ENCODE results near the gene POP5.
"Not testable (repeated sequence)": the region's sequence is repeated elsewhere in the genome, so short reads cannot be mapped to it uniquely, and the experiment has no call there.

Gene POP5

GRCh38 chr12:120536064-120536791 is 45.0 kb downstream of the POP5 start:
- Histone ChIP-seq H3K9ac (peak overlapping the region; percentile 95 to 99 (median 96); a peak in 21 of 22 replicates), H4K20me1 (peaks cover 61 to 69% (median 67%) of the 10 kb centered on the region in 11 experiments), H3K4me3 (peak overlapping the region; percentile 88 to 100 (median 96)), H3K27me3 (no peaks in the 10 kb centered on the region), H3K4me2 (peak overlapping the region; percentile 85 to 98 (median 92)), H3K9me3 (replicated peaks in 1 of 11) (no peaks in the 10 kb centered on the region), H3K36me3 (peaks cover 25 to 55% (median 51%) of the 10 kb centered on the region in 11 experiments), H3K27ac (peak overlapping the region in 4 of 11 experiments; percentile 8 to 95 (median 92); a peak in 4 of 22 replicates), H3K4me1 (peaks cover 38 to 55% (median 44%) of the 10 kb centered on the region in 10 experiments)
- TF ChIP-seq Cebpa-rat (IDR thresholded peaks at IDR 0.05): no peak

GRCh38 chr12:120534703-120535655 is 46.2 kb downstream of the POP5 start:
- no peak for TF ChIP-seq Cebpa-rat (IDR thresholded peaks at IDR 0.05)
- Histone ChIP-seq H3K9me3 (replicated peaks in 1 of 11) (no peaks in the 10 kb centered on the region), H3K27ac (peak overlapping the region; percentile 91 to 95 (median 92)), H3K27me3 (no peaks in the 10 kb centered on the region), H3K36me3 (peaks cover 21 to 42% (median 39%) of the 10 kb centered on the region in 11 experiments), H3K4me1 (peaks cover 41 to 57% (median 47%) of the 10 kb centered on the region in 10 experiments), H4K20me1 (peaks cover 48 to 57% (median 54%) of the 10 kb centered on the region in 11 experiments), H3K4me2 (peak overlapping the region; percentile 85 to 98 (median 92)), H3K9ac (peak overlapping the region; percentile 95 to 99 (median 96)), H3K4me3 (peak overlapping the region; percentile 88 to 100 (median 96))

- H4K20me1 ChIP-seq: peaks cover 41 to 49% (median 47%) of the 10 kb centered on the region in 11 experiments
- peaks cover 19 to 35% (median 31%) of the 10 kb centered on the region in 11 experiments for H3K36me3 ChIP-seq
These were observed 46.9 kb downstream of the POP5 start, which contains the start of gene RNF10 for GRCh38 chr12:120534203-120534702. RNF10 (plus strand) TSS chr12:120534356; CDS start chr12:120534812, 456 bp downstream.

GRCh38 chr12:120532701-120533238 is 48.4 kb downstream of the POP5 start:
- Histone ChIP-seq H3K9me3 (replicated peaks in 1 of 11) (no peaks in the 10 kb centered on the region), H3K4me1 (peaks cover 44 to 49% (median 45%) of the 10 kb centered on the region in 10 experiments), H3K4me3 (no peak overlapping the region), H3K27ac (no peak overlapping the region), H3K4me2 (no peak overlapping the region), H3K36me3 (peaks cover 8 to 21% (median 18%) of the 10 kb centered on the region in 11 experiments; a peak in 19 of 22 replicates), H4K20me1 (peaks cover 26 to 35% (median 32%) of the 10 kb centered on the region in 11 experiments), H3K27me3 (no peaks in the 10 kb centered on the region), H3K9ac (no peak overlapping the region)
- no peak for TF ChIP-seq Cebpa-rat (IDR thresholded peaks at IDR 0.05)

More at GRCh38 chr12:120534203-120534702, 46.9 kb downstream of the POP5 start, which contains the start of gene RNF10:
- no peak for TF ChIP-seq Cebpa-rat (IDR thresholded peaks at IDR 0.05)
- Histone ChIP-seq H3K4me1 (peaks cover 49 to 57% (median 51%) of the 10 kb centered on the region in 10 experiments), H3K27ac (peak within 1 kb of the TSS; percentile 91 to 95 (median 92)), H3K9ac (peak within 1 kb of the TSS; percentile 95 to 99 (median 96)), H3K4me3 (peak within 1 kb of the TSS; percentile 88 to 100 (median 96)), H3K9me3 (replicated peaks in 1 of 11) (no peaks in the 10 kb centered on the region), H3K4me2 (peak within 1 kb of the TSS; percentile 85 to 98 (median 92)), H3K27me3 (no peaks in the 10 kb centered on the region)

- H3K9me3 ChIP-seq (replicated peaks in 1 of 11); H3K36me3 ChIP-seq; H3K27me3 ChIP-seq: not testable (repeated sequence)
- peak overlapping the region in 3 of 11 experiments; percentile 92 to 95 (median 92); a peak in 1 of 22 replicates for H3K9ac ChIP-seq
- 0 out of 20 replicates have a peak overlapping the region, but pooled peaks of 1 of the 10 experiments have one; percentile 4 for H3K4me3 ChIP-seq
- H3K27ac ChIP-seq: peak overlapping the region in 2 of 11 experiments; percentile 93; a peak in 3 of 22 replicates
- H3K4me1 ChIP-seq: peaks cover 20 to 28% (median 23%) of the 10 kb centered on the region in 10 experiments
- H3K4me2 ChIP-seq: peak overlapping the region; percentile 70 to 95 (median 83); a peak in 18 of 22 replicates
- peaks cover 2 to 11% (median 8%) of the 10 kb centered on the region in 11 experiments; a peak in 20 of 22 replicates for H4K20me1 ChIP-seq
These were observed 50.8 kb downstream of the POP5 start for GRCh38 chr12:120530418-120530761.

- Histone ChIP-seq H3K4me3 (peak overlapping the region; percentile 72 to 92 (median 84)), H4K20me1 (peaks cover 0 to 5% (median 3%) of the 10 kb centered on the region in 11 experiments; a peak in 16 of 22 replicates), H3K27ac (peak overlapping the region; percentile 85 to 95 (median 93)), H3K36me3 (peaks cover 0 to 12% (median 4%) of the 10 kb centered on the region in 11 experiments; a peak in 5 of 22 replicates), H3K9me3 (replicated peaks in 1 of 11) (no peaks in the 10 kb centered on the region), H3K9ac (peak overlapping the region; percentile 84 to 96 (median 92)), H3K4me1 (peaks cover 19 to 27% (median 23%) of the 10 kb centered on the region in 10 experiments), H3K4me2 (peak overlapping the region; percentile 70 to 95 (median 83)), H3K27me3 (no peaks in the 10 kb centered on the region)
- no peak for TF ChIP-seq Cebpa-rat (IDR thresholded peaks at IDR 0.05)
These were observed 51.4 kb downstream of the POP5 start for GRCh38 chr12:120529641-120530417.

- Histone ChIP-seq H3K36me3 (peaks cover 0 to 16% (median 5%) of the 10 kb centered on the region in 11 experiments; a peak in 8 of 22 replicates), H3K9me3 (replicated peaks in 1 of 11) (no peaks in the 10 kb centered on the region), H4K20me1 (no peaks in the 10 kb centered on the region), H3K4me3 (peak within 1 kb of the TSS; percentile 72 to 92 (median 84)), H3K4me1 (peaks cover 19 to 27% (median 23%) of the 10 kb centered on the region in 10 experiments), H3K27me3 (no peaks in the 10 kb centered on the region), H3K27ac (peak within 1 kb of the TSS; percentile 85 to 95 (median 93)), H3K4me2 (peak within 1 kb of the TSS; percentile 70 to 98 (median 83)), H3K9ac (peak within 1 kb of the TSS; percentile 84 to 96 (median 92))
- TF ChIP-seq Cebpa-rat (IDR thresholded peaks at IDR 0.05): peak in 10 of 11 experiments; percentile 41 to 97 (median 86); a peak in 18 of 22 replicates
These were observed 52.2 kb downstream of the POP5 start, which contains the start of gene COQ5 for GRCh38 chr12:120528861-120529525. COQ5 (minus strand) TSS chr12:120529158; CDS start chr12:120529141, 17 bp downstream.
